SK-N-MC (cell line): ENCODE measurements around the gene PCGF3.

Source experiments
- EZH2 ChIP-seq: fragments of 200-600 bp; sonication (generic); IDR thresholded peaks from one replicate; pipeline ENCODE4 v1.6.1; 2017; ENCODE audit warnings: antibody characterized with exemption
- FOXP2 ChIP-seq: optimal IDR thresholded peaks from 2 replicates; pipeline ENCODE3; 2011; ENCODE audit warnings: mild to moderate bottlenecking, moderate library complexity; ENCODE audit not compliant: insufficient read depth; ENCODE audit errors: extremely low read length, control extremely low read depth
- POLR2AphosphoS5 ChIP-seq: IDR thresholded peaks from 2 replicates; pipeline ENCODE4 v1.6.1; 2012; ENCODE audit warnings: mild to moderate bottlenecking, low read depth, low read length, borderline replicate concordance

DNA sequence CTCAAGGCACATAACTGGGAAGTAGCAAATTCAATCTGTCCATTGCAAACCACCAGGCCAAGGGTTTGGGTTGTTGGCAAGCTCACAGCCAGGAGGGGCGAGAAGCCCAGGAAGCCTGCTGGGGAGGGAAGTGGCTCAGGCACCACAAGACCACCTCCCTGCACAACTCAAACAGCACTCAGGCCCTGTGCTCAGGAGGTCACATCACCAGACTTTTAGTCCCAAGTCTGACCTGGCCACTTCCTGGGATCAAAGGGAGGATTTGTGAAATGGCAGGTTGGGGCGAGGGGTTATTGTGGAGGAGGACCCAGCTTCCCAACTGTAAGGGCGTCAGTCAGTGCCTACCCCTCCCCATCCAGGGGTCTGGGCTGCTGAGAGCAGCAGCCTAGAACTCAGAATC lies 33.9 kb upstream of the PCGF3 start:
- no peak for TF ChIP-seq EZH2
- TF ChIP-seq POLR2AphosphoS5 = no peak
- no peak for TF ChIP-seq FOXP2
